ENCODE data around the gene DCDC2C.

Gene DCDC2C

GRCh38 chr2:3768960-3769765 is 65.8 kb downstream of the DCDC2C start:
- no peak overlapping the region for H3K4me3 ChIP-seq (replicated peaks in 1 of 2; ENCODE audit: low read depth in 2 of 2, low read length in 2 of 2)
- no peak for DNase-seq (ENCODE audit: low read depth in 2 of 2)
- no peak for TF ChIP-seq CTCF (IDR thresholded peaks at IDR 0.05; ENCODE audit: low read depth, low read length)

- TF ChIP-seq CTCF (IDR thresholded peaks at IDR 0.05; ENCODE audit: low read depth, low read length): no peak
- DNase-seq (ENCODE audit: low read depth in 2 of 2): no peak
- no peak overlapping the region for H3K4me3 ChIP-seq (replicated peaks in 1 of 2; ENCODE audit: low read depth in 2 of 2, low read length in 2 of 2)
These were observed 66.4 kb downstream of the DCDC2C start for GRCh38 chr2:3769766-3770165.

- H3K4me3 ChIP-seq (replicated peaks in 1 of 2; ENCODE audit: low read depth in 2 of 2, low read length in 2 of 2): no peak overlapping the region
- no peak for TF ChIP-seq CTCF (IDR thresholded peaks at IDR 0.05; ENCODE audit: low read depth, low read length)
- no peak for DNase-seq (ENCODE audit: low read depth in 2 of 2)
These were observed 67.5 kb downstream of the DCDC2C start for GRCh38 chr2:3770724-3771415.

- DNase-seq (ENCODE audit: low read depth in 2 of 2): no peak
- no peak for TF ChIP-seq CTCF (IDR thresholded peaks at IDR 0.05; ENCODE audit: low read depth, low read length)
- no peak overlapping the region for H3K4me3 ChIP-seq (replicated peaks in 1 of 2; ENCODE audit: low read depth in 2 of 2, low read length in 2 of 2)
These were observed 68.2 kb downstream of the DCDC2C start for GRCh38 chr2:3771576-3771975.

- DNase-seq (ENCODE audit: low read depth in 2 of 2): no peak
These were observed 71.0 kb downstream of the DCDC2C start for GRCh38 chr2:3774336-3774735.

GRCh38 chr2:3776311-3776710 is 72.9 kb downstream of the DCDC2C start:
- H3K4me3 ChIP-seq (replicated peaks in 1 of 2; ENCODE audit: low read depth in 2 of 2, low read length in 2 of 2): no peak overlapping the region
- DNase-seq (ENCODE audit: low read depth in 2 of 2): no peak
- TF ChIP-seq CTCF (IDR thresholded peaks at IDR 0.05; ENCODE audit: low read depth, low read length): no peak

More at GRCh38 chr2:3774336-3774735, 71.0 kb downstream of the DCDC2C start:
- no peak for TF ChIP-seq CTCF (IDR thresholded peaks at IDR 0.05; ENCODE audit: low read depth, low read length)
- no peak overlapping the region for H3K4me3 ChIP-seq (replicated peaks in 1 of 2; ENCODE audit: low read depth in 2 of 2, low read length in 2 of 2)

All from cardiac fibroblast (primary cell).